ENCODE data around the gene EVPLL. TPM values are rescaled to one million over a fixed set of nuclear protein-coding genes. Genes with fewer than 3 reads are reported as not detected.

The EVPLL gene
- total and polyA plus RNA-seq, 2 donors from 2014 or later = 0.82 to 1.2 TPM

DNA sequence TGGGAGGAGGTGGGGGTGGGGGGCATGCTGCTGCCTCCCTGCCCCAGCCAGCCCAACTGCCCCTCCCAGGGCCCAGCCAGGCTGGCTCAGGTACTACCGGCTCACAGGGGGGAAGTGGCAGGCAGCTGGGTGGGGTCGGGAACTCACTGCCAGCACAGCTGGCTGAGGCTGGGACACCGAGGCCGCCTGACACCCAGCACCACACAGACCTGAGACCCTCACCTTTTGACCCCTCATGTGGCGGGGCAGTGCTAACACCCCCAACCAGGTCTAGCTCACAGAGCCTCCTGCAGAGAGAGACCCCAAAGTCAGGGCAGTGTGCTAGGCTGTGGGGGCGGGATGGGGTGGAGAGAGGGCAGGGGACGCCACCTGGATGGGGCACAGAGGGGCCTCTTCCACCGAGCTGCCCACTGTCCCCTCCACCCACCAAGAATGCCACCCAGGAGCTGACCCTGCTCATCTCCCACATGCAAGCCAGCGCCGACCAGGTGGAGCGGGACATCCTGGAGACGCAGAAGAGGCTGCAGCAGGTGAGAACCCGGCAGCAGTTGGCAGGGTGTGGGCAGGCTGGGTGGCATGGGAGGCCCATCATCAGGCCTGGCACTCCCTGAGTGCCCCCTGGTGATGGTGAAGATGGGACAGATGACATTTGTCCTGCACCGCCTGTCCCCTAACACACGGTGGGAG lies 3.0 kb downstream of the EVPLL start:
- Histone ChIP-seq H3K27me3 (ENCODE audit: control insufficient read depth, insufficient read depth, low read length) (no peaks in the 10 kb centered on the region), H3K9me3 (ENCODE audit: control insufficient read depth in 2 of 3, insufficient read depth in 1 of 3, low read length in 3 of 3) (no peaks in the 10 kb centered on the region), H3K4me3 (ENCODE audit: low read length in 3 of 3) (no peak overlapping the region), H3K9ac (ENCODE audit: low read length in 3 of 3) (no peak overlapping the region), H3K4me1 (ENCODE audit: control insufficient read depth in 2 of 3, insufficient read depth in 2 of 3, low read depth in 1 of 3, low read length in 3 of 3) (peaks cover 0 to 10% (median 9%) of the 10 kb centered on the region in 3 donors), H3K36me3 (ENCODE audit: control insufficient read depth in 2 of 3, insufficient read depth in 3 of 3, low read length in 3 of 3) (no peaks in the 10 kb centered on the region), H3K27ac (ENCODE audit: low read depth in 2 of 2, low read length in 2 of 2) (no peak overlapping the region)
- TF ChIP-seq, protein P1, sequence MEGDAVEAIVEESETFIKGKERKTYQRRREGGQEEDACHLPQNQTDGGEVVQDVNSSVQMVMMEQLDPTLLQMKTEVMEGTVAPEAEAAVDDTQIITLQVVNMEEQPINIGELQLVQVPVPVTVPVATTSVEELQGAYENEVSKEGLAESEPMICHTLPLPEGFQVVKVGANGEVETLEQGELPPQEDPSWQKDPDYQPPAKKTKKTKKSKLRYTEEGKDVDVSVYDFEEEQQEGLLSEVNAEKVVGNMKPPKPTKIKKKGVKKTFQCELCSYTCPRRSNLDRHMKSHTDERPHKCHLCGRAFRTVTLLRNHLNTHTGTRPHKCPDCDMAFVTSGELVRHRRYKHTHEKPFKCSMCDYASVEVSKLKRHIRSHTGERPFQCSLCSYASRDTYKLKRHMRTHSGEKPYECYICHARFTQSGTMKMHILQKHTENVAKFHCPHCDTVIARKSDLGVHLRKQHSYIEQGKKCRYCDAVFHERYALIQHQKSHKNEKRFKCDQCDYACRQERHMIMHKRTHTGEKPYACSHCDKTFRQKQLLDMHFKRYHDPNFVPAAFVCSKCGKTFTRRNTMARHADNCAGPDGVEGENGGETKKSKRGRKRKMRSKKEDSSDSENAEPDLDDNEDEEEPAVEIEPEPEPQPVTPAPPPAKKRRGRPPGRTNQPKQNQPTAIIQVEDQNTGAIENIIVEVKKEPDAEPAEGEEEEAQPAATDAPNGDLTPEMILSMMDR (IDR thresholded peaks at IDR 0.05; ENCODE audit: borderline replicate concordance, extremely low read depth, insufficient read depth) = no peak
- intact Hi-C loops (cut with DNase I) = no loop called here
- FAIRE-seq = no peak
- DNase-seq = no peak

DNA sequence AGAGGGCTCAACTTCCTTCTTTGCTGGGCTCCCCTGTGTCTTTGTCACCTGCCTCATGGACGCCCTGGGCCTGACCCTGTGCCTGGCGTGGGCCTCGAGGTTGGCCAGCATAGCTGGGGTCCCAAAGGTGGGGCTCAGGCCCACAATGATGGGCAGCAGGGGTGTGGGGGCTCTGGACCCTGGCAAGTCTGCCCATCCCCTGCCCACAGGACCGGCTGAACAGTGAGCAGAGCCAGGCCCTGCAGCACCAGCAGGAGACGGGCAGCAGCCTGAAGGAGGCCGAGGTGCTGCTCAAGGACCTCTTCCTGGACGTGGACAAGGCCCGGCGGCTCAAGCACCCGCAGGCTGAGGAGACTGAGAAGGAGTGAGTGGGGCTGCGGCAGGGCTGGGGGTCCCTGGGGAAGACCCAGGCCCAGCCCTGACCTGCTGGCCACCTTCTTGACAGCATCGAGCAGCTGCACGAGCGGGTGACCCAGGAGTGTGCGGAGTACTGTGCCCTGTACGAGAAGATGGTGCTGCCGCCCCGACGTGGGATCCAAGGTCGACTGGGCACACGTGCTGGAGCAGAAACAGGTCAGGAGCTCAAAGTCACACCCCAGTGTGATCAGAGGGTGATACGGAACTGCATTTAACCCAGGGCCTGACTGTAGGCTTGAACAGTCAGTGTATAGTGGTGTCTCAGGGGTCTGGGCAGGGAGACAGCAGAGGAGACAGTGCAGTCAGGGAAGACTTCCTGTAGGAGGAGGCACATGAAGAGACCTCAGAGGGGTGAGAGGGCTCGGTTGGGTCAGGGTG lies 3.8 kb downstream of the EVPLL start:
- Histone ChIP-seq H3K9me3 (ENCODE audit: control insufficient read depth in 2 of 3, insufficient read depth in 1 of 3, low read length in 3 of 3) (no peaks in the 10 kb centered on the region), H3K36me3 (ENCODE audit: control insufficient read depth in 2 of 3, insufficient read depth in 3 of 3, low read length in 3 of 3) (no peaks in the 10 kb centered on the region), H3K4me3 (ENCODE audit: low read length in 3 of 3) (no peak overlapping the region), H3K27ac (ENCODE audit: low read depth in 2 of 2, low read length in 2 of 2) (no peak overlapping the region), H3K4me1 (ENCODE audit: control insufficient read depth in 2 of 3, insufficient read depth in 2 of 3, low read depth in 1 of 3, low read length in 3 of 3) (peaks cover 0 to 10% (median 9%) of the 10 kb centered on the region in 3 donors), H3K27me3 (ENCODE audit: control insufficient read depth, insufficient read depth, low read length) (no peaks in the 10 kb centered on the region), H3K9ac (ENCODE audit: low read length in 3 of 3) (no peak overlapping the region)
- DNase-seq (no peak), FAIRE-seq (no peak)
- TF ChIP-seq, protein P1 (IDR thresholded peaks at IDR 0.05; ENCODE audit: borderline replicate concordance, extremely low read depth, insufficient read depth) = no peak
- intact Hi-C loops (cut with DNase I) = no loop called here

DNA sequence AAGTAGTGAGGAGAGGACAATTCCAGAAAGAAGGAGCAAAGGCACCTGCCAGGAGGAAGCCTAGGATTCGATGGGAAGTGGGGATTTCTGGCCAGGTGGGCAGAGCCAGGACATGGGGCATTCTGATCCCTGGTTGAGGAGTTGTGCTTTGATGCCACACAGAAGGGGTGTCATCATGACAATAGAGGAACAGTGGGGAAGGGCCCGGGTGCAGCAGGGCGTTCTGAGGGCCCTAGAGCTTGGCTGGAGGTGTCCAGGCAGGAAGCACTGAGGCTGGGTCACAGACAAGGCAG lies 4.3 kb downstream of the EVPLL start:
- DNase-seq (no peak), FAIRE-seq (no peak)
- no peaks in the 10 kb centered on the region for H3K36me3 ChIP-seq (ENCODE audit: control insufficient read depth in 2 of 3, insufficient read depth in 3 of 3, low read length in 3 of 3)
- H3K9ac ChIP-seq (ENCODE audit: low read length in 3 of 3) = no peak overlapping the region
- intact Hi-C loops (cut with DNase I) = no loop called here
- H3K27ac ChIP-seq (ENCODE audit: low read depth in 2 of 2, low read length in 2 of 2) = no peak overlapping the region
- no peaks in the 10 kb centered on the region for H3K9me3 ChIP-seq (ENCODE audit: control insufficient read depth in 2 of 3, insufficient read depth in 1 of 3, low read length in 3 of 3)
- peaks cover 0 to 10% (median 9%) of the 10 kb centered on the region in 3 donors for H3K4me1 ChIP-seq (ENCODE audit: control insufficient read depth in 2 of 3, insufficient read depth in 2 of 3, low read depth in 1 of 3, low read length in 3 of 3)
- H3K4me3 ChIP-seq (ENCODE audit: low read length in 3 of 3) = no peak overlapping the region
- TF ChIP-seq, protein P1 (IDR thresholded peaks at IDR 0.05; ENCODE audit: borderline replicate concordance, extremely low read depth, insufficient read depth) = no peak
- H3K27me3 ChIP-seq (ENCODE audit: control insufficient read depth, insufficient read depth, low read length) = no peaks in the 10 kb centered on the region
